Smooth muscle cell (in vitro differentiated cells): ENCODE measurements around the gene CRTC1. TPM values are rescaled to one million over a fixed set of nuclear protein-coding genes. Genes with fewer than 3 reads are reported as not detected.

Experiments
- DNase-seq: peaks from one replicate; lab custom pipeline; 2025; ENCODE audit not compliant: unreplicated experiment; lab: John Stamatoyannopoulos, UW
- H2AFZ ChIP-seq: fragments of 200-600 bp; sonication (generic); 2 replicates; pipeline ENCODE4 v1.6.0; 2016; ENCODE audit warnings: antibody characterized with exemption, low read depth, mild to moderate bottlenecking
- H3F3A ChIP-seq: fragments of 200-600 bp; sonication (generic); 2 replicates; pipeline ENCODE4 v1.6.0; 2017; ENCODE audit warnings: antibody characterized with exemption, low read depth
- H3K27ac ChIP-seq: fragments of 200-600 bp; sonication (generic); 2 replicates; pipeline ENCODE4 v1.5.1; 2016; ENCODE audit warnings: low read depth, mild to moderate bottlenecking
- H3K27me3 ChIP-seq: fragments of 200-600 bp; sonication (generic); 2 replicates; pipeline ENCODE4 v1.6.1; 2016; ENCODE audit warnings: low read depth, mild to moderate bottlenecking
- H3K36me3 ChIP-seq: fragments of 200-600 bp; sonication (generic); 2 replicates; pipeline ENCODE4 v1.5.1; 2016; ENCODE audit warnings: low read depth
- H3K4me1 ChIP-seq: fragments of 200-600 bp; sonication (generic); 2 replicates; pipeline ENCODE4 v1.5.1; 2016; ENCODE audit warnings: low read depth
- H3K4me2 ChIP-seq: fragments of 200-600 bp; sonication (generic); 2 replicates; pipeline ENCODE4 v1.6.0; 2016; ENCODE audit warnings: mild to moderate bottlenecking
- H3K4me3 ChIP-seq: fragments of 200-600 bp; sonication (generic); 2 replicates; pipeline ENCODE4 v1.5.1; 2016; ENCODE audit warnings: mild to moderate bottlenecking
- H3K79me2 ChIP-seq: fragments of 200-600 bp; sonication (generic); 2 replicates; pipeline ENCODE4 v1.6.0; 2016; ENCODE audit warnings: low read depth, mild to moderate bottlenecking
- H3K9ac ChIP-seq: fragments of 200-600 bp; sonication (generic); 2 replicates; pipeline ENCODE4 v1.6.0; 2016; ENCODE audit warnings: low read depth
- H3K9me3 ChIP-seq: fragments of 200-600 bp; sonication (generic); replicated peaks from 2 replicates; pipeline ENCODE4 v1.5.1; 2016; ENCODE audit warnings: low read depth
- H4K20me1 ChIP-seq: fragments of 200-600 bp; sonication (generic); 2 replicates; pipeline ENCODE4 v1.6.0; 2016; ENCODE audit warnings: low read depth
- CTCF ChIP-seq: fragments of 200-600 bp; sonication (generic); IDR thresholded peaks from 2 replicates; pipeline ENCODE4 v1.5.1; 2017; ENCODE audit warnings: borderline replicate concordance, mild to moderate bottlenecking, antibody characterized with exemption; ENCODE audit not compliant: insufficient read depth, poor library complexity, severe bottlenecking
- WGBS: methylation state at CpG from one replicate; pipeline ENCODE4 v1.1.7; 2016; ENCODE audit warnings: low lambda C conversion rate; 5-methylcytosine and 5-hydroxymethylcytosine counted together
- polyA plus RNA-seq: library from polyadenylated mRNA; unstranded; fragments of >200 nt; fragmentation: Nextera tagmentation; extraction: Ambion mirVana; gene quantifications from 2 replicates; pipeline ENCODE4 v1.2.1, GENCODE V29; 2016
- total RNA-seq: library from RNA; depleted of rRNA; stranded (reverse); fragments of >200 nt; gene quantifications from 2 replicates; pipeline ENCODE4 v1.2.3, GENCODE V29; 2014

Gene CRTC1
- total and polyA plus RNA-seq, 2 experiments from 2014 or later, result 1.6 to 3.1 TPM

GRCh38 chr19:18698321-18699167, 15.1 kb downstream of the CRTC1 start:
- Histone ChIP-seq H3F3A (no peaks in the 10 kb centered on the region), H3K27me3 (no peaks in the 10 kb centered on the region), H3K79me2 (peaks cover 31% of the 10 kb centered on the region), H3K4me1 (peaks cover 16% of the 10 kb centered on the region), H3K27ac (no peak overlapping the region), H2AFZ (no peak overlapping the region), H3K4me2 (no peak overlapping the region), H3K9me3 (no peaks in the 10 kb centered on the region), H3K36me3 (no peaks in the 10 kb centered on the region), H3K4me3 (no peak overlapping the region), H4K20me1 (peaks cover 100% of the 10 kb centered on the region), H3K9ac (no peak overlapping the region)
- no peak for TF ChIP-seq CTCF
- no peak for DNase-seq
- WGBS, result 94% methylated on average over 18 of the region's 18 CpGs

GRCh38 chr19:18699403-18700054, 16.0 kb downstream of the CRTC1 start:
- Histone ChIP-seq H3K4me3 (no peak overlapping the region), H2AFZ (no peak overlapping the region), H3F3A (no peaks in the 10 kb centered on the region), H3K4me2 (no peak overlapping the region), H3K79me2 (peaks cover 36% of the 10 kb centered on the region), H3K36me3 (no peaks in the 10 kb centered on the region), H3K27me3 (no peaks in the 10 kb centered on the region), H3K9ac (no peak overlapping the region), H3K4me1 (peaks cover 16% of the 10 kb centered on the region), H3K9me3 (no peaks in the 10 kb centered on the region), H4K20me1 (peaks cover 100% of the 10 kb centered on the region), H3K27ac (no peak overlapping the region)
- no peak for DNase-seq
- WGBS, result 92% methylated on average over 14 of the region's 14 CpGs
- no peak for TF ChIP-seq CTCF

- peak; percentile 18 for DNase-seq
- Histone ChIP-seq H3K27ac (no peak overlapping the region), H3K27me3 (no peaks in the 10 kb centered on the region), H3K9me3 (no peaks in the 10 kb centered on the region), H4K20me1 (peaks cover 98% of the 10 kb centered on the region), H3K36me3 (no peaks in the 10 kb centered on the region), H3K4me2 (peak overlapping the region; percentile 86), H3F3A (no peaks in the 10 kb centered on the region), H3K79me2 (peaks cover 29% of the 10 kb centered on the region), H3K4me1 (peaks cover 16% of the 10 kb centered on the region), H3K9ac (no peak overlapping the region), H2AFZ (no peak overlapping the region), H3K4me3 (peak overlapping the region; percentile 44)
- no peak for TF ChIP-seq CTCF
- 14% methylated on average over 33 of the region's 35 CpGs for WGBS
Observed at GRCh38 chr19:18700501-18701249, 17.2 kb downstream of the CRTC1 start.
